Thyroid gland (tissue), 4 donors: ENCODE data around the gene AARSD1.
"Not testable (repeated sequence)": the region's sequence is repeated elsewhere in the genome, so short reads cannot be mapped to it uniquely, and the experiment has no call there.

Experiments used
- POLR2A ChIP-seq, 2 donors: fragments of 450-650 bp; IDR thresholded peaks; one replicate each; pipeline ENCODE4 v1.6.1; 2017; ENCODE audit warnings: antibody characterized with exemption in 2 of 2, mild to moderate bottlenecking in 2 of 2, moderate library complexity in 1 of 2
- TF ChIP-seq, protein P1 (sequence below), 6 experiments: fragments of 200-600 bp in 3 of 6; fragments of 450-650 bp in 3 of 6; sonication (generic) in 3 of 6; IDR thresholded peaks; one replicate each; pipeline ENCODE4 v1.5.1; 2016 to 2019; ENCODE audit warnings: antibody characterized with exemption in 6 of 6, mild to moderate bottlenecking in 2 of 6, inconsistent platforms in 1 of 6, moderate library complexity in 1 of 6

DNA sequence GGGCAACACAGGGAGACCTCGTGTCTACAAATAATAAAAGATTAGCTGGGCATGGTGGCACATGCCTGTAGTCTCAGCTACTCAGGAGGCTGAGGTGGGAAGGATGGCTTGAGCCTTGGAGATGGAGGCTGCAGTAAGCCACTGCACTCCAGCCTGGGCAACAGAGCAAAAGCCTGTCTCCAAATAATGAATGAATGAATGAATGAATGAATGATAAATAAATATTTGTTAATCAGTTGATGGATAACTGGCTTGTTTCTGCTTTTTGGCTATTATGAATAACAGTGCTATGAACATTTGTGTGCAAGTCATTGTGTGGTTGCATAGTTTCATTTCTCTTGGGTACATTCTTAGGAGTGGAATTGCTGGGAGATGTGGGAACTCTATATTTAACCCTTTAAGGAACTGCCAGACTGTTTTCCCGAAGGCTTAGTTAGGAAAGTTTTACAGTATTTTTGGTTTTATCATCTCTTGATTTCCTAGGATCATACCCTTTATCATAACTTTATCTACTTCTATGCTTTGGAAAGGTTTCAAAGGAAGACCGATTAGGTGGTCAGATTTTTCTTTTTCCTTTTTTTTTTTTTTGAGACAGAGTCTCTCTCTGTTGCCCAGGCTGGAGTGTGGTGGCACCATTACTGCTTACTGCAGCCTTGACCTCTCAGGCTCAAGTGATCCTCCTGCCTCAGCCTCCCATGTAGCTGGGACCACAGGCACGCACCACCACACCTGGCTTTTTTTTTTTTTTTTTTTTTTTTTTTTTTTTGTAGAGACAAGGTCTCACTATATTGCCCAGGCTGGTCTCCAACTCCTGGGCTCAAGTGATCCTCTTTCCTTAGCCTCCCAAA lies 47.6 kb downstream of the AARSD1 start:
- TF ChIP-seq, protein P1, sequence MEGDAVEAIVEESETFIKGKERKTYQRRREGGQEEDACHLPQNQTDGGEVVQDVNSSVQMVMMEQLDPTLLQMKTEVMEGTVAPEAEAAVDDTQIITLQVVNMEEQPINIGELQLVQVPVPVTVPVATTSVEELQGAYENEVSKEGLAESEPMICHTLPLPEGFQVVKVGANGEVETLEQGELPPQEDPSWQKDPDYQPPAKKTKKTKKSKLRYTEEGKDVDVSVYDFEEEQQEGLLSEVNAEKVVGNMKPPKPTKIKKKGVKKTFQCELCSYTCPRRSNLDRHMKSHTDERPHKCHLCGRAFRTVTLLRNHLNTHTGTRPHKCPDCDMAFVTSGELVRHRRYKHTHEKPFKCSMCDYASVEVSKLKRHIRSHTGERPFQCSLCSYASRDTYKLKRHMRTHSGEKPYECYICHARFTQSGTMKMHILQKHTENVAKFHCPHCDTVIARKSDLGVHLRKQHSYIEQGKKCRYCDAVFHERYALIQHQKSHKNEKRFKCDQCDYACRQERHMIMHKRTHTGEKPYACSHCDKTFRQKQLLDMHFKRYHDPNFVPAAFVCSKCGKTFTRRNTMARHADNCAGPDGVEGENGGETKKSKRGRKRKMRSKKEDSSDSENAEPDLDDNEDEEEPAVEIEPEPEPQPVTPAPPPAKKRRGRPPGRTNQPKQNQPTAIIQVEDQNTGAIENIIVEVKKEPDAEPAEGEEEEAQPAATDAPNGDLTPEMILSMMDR (IDR thresholded peaks at IDR 0.05), result not testable (repeated sequence)
- TF ChIP-seq POLR2A (IDR thresholded peaks at IDR 0.05), result not testable (repeated sequence)
